GM10266 (cell line): ENCODE results near the gene TNPO3.

ENCODE experiments used
- DNase-seq: peaks from one replicate; pipeline ENCODE4 v3.0.0; 2012; ENCODE audit errors: extremely low spot score
- CTCF ChIP-seq: IDR thresholded peaks from 2 replicates; pipeline ENCODE4 v1.5.1; 2012; ENCODE audit warnings: mild to moderate bottlenecking, low read depth; ENCODE audit not compliant: control insufficient read depth, insufficient read depth; ENCODE audit errors: missing control alignments

TNPO3 gene

GRCh38 chr7:129094501-129094900 is 39.6 kb upstream of the TNPO3 start:
- no peak for DNase-seq
- no peak for TF ChIP-seq CTCF

GRCh38 chr7:129093867-129094456 is 39.1 kb upstream of the TNPO3 start:
- no peak for TF ChIP-seq CTCF
- DNase-seq = no peak

GRCh38 chr7:129091484-129092002 is 36.6 kb upstream of the TNPO3 start:
- TF ChIP-seq CTCF = peak; percentile 97
- peak; percentile 74 for DNase-seq

- DNase-seq = no peak
- no peak for TF ChIP-seq CTCF
Measured at GRCh38 chr7:129090300-129090907, 35.5 kb upstream of the TNPO3 start.

- TF ChIP-seq CTCF = no peak
- peak; percentile 33 for DNase-seq
Measured at GRCh38 chr7:129089521-129090212, 34.8 kb upstream of the TNPO3 start.

- no peak for TF ChIP-seq CTCF
Measured at GRCh38 chr7:129084801-129085551, 30.1 kb upstream of the TNPO3 start.

More at GRCh38 chr7:129084801-129085551, 30.1 kb upstream of the TNPO3 start:
- DNase-seq = no peak
